Activated CD8-positive, alpha-beta memory T cell treated with anti-CD3 and anti-CD28 coated beads for 36 hours (primary cell): ENCODE data around the gene ZNF804A. TPM values are rescaled to one million over a fixed set of nuclear protein-coding genes. Genes with fewer than 3 reads are reported as not detected.
"Not testable (repeated sequence)": the region's sequence is repeated elsewhere in the genome, so short reads cannot be mapped to it uniquely, and the experiment has no call there.

Experiments used
- CTCF ChIA-PET: fragments of 350-600 bp; sonication (Branson Sonifier 250); formaldehyde crosslinking; loops from one replicate; lab custom pipeline; 2021; ENCODE audit warnings: antibody characterized with exemption; lab: Charles Lee
- POLR2A ChIA-PET: fragments of 350-600 bp; sonication (Branson Sonifier 250); formaldehyde crosslinking; loops from one replicate; lab custom pipeline; 2021; ENCODE audit warnings: antibody characterized with exemption; lab: Charles Lee
- total RNA-seq, 2 experiments: library from RNA; stranded (reverse); gene quantifications; one replicate each; pipeline ENCODE4 v1.2.3, GENCODE V29; 2021

The ZNF804A gene
- total RNA-seq, 2 experiments from 2014 or later: not detected

GRCh38 chr2:184689638-184690037, 91.3 kb downstream of the ZNF804A start:
- CTCF ChIA-PET: no interaction called here
- POLR2A ChIA-PET: no interaction called here

GRCh38 chr2:184692141-184692734, 93.9 kb downstream of the ZNF804A start:
- ChIA-PET CTCF (no interaction called here), POLR2A (no interaction called here)

GRCh38 chr2:184696644-184697043, 98.3 kb downstream of the ZNF804A start:
- ChIA-PET CTCF (no interaction called here), POLR2A (no interaction called here)

- CTCF ChIA-PET: no interaction called here
- POLR2A ChIA-PET: no interaction called here
Observed at GRCh38 chr2:184698476-184698875, 100.1 kb downstream of the ZNF804A start.

GRCh38 chr2:184721881-184722280, 123.6 kb downstream of the ZNF804A start:
- POLR2A ChIA-PET: no interaction called here
- CTCF ChIA-PET: no interaction called here

GRCh38 chr2:184727813-184728212, 129.5 kb downstream of the ZNF804A start:
- CTCF ChIA-PET: no interaction called here
- POLR2A ChIA-PET: no interaction called here

- ChIA-PET POLR2A (no interaction called here), CTCF (no interaction called here)
Observed at GRCh38 chr2:184728411-184728810, 130.1 kb downstream of the ZNF804A start.

GRCh38 chr2:184729581-184729980, 131.3 kb downstream of the ZNF804A start:
- ChIA-PET CTCF (no interaction called here), POLR2A (no interaction called here)

GRCh38 chr2:184730288-184730687, 132.0 kb downstream of the ZNF804A start:
- ChIA-PET CTCF (no interaction called here), POLR2A (no interaction called here)

GRCh38 chr2:184734338-184734737, 136.0 kb downstream of the ZNF804A start:
- POLR2A ChIA-PET: no interaction called here
- CTCF ChIA-PET: no interaction called here

GRCh38 chr2:184735611-184736010, 137.3 kb downstream of the ZNF804A start:
- ChIA-PET CTCF (no interaction called here), POLR2A (no interaction called here)

- ChIA-PET CTCF (no interaction called here), POLR2A (no interaction called here)
Observed at GRCh38 chr2:184743096-184743495, 144.8 kb downstream of the ZNF804A start.

- POLR2A ChIA-PET: no interaction called here
- CTCF ChIA-PET: no interaction called here
Observed at GRCh38 chr2:184756161-184756560, 157.8 kb downstream of the ZNF804A start.

- POLR2A ChIA-PET: no interaction called here
- CTCF ChIA-PET: no interaction called here
Observed at GRCh38 chr2:184756885-184757284, 158.6 kb downstream of the ZNF804A start.

GRCh38 chr2:184759557-184760255, 161.4 kb downstream of the ZNF804A start:
- CTCF ChIA-PET, POLR2A ChIA-PET: not testable (repeated sequence)

- CTCF ChIA-PET: no interaction called here
- POLR2A ChIA-PET: no interaction called here
Observed at GRCh38 chr2:184760931-184761330, 162.6 kb downstream of the ZNF804A start.

GRCh38 chr2:184765112-184765895, 167.0 kb downstream of the ZNF804A start:
- POLR2A ChIA-PET: no interaction called here
- CTCF ChIA-PET: no interaction called here

GRCh38 chr2:184767059-184767458, 168.7 kb downstream of the ZNF804A start:
- ChIA-PET CTCF (no interaction called here), POLR2A (no interaction called here)

GRCh38 chr2:184769023-184769422, 170.7 kb downstream of the ZNF804A start:
- CTCF ChIA-PET: no interaction called here
- POLR2A ChIA-PET: no interaction called here

GRCh38 chr2:184769686-184770085, 171.4 kb downstream of the ZNF804A start:
- CTCF ChIA-PET: no interaction called here
- POLR2A ChIA-PET: no interaction called here

- ChIA-PET CTCF (no interaction called here), POLR2A (no interaction called here)
Observed at GRCh38 chr2:184779777-184780176, 181.4 kb downstream of the ZNF804A start.
